ENCODE data around the gene UXS1.

- TF ChIP-seq, protein P1, sequence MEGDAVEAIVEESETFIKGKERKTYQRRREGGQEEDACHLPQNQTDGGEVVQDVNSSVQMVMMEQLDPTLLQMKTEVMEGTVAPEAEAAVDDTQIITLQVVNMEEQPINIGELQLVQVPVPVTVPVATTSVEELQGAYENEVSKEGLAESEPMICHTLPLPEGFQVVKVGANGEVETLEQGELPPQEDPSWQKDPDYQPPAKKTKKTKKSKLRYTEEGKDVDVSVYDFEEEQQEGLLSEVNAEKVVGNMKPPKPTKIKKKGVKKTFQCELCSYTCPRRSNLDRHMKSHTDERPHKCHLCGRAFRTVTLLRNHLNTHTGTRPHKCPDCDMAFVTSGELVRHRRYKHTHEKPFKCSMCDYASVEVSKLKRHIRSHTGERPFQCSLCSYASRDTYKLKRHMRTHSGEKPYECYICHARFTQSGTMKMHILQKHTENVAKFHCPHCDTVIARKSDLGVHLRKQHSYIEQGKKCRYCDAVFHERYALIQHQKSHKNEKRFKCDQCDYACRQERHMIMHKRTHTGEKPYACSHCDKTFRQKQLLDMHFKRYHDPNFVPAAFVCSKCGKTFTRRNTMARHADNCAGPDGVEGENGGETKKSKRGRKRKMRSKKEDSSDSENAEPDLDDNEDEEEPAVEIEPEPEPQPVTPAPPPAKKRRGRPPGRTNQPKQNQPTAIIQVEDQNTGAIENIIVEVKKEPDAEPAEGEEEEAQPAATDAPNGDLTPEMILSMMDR (IDR thresholded peaks at IDR 0.05): no peak
- no peak for TF ChIP-seq POLR2A (IDR thresholded peaks at IDR 0.05)
Measured at GRCh38 chr2:106208399-106208798, 14.3 kb upstream of the UXS1 start.

Data from heart left ventricle (tissue), 13 donors.